Skin epidermis (tissue), 12 donors: ENCODE results near the gene IFT122.

Experiments used
- H3K27ac ChIP-seq, 21 experiments: fragments of 200-600 bp; sonication (generic) in 11 of 21; one replicate each; pipeline ENCODE4 v1.5.0; 2020; ENCODE audit warnings: mild to moderate bottlenecking in 3 of 21, inconsistent platforms in 2 of 21, moderate library complexity in 2 of 21
- H3K4me3 ChIP-seq, 7 experiments: fragments of 200-600 bp; sonication (generic) in 2 of 7; one replicate each; pipeline ENCODE4 v1.5.0; 2020; ENCODE audit warnings: inconsistent platforms in 2 of 7, mild to moderate bottlenecking in 2 of 7, moderate library complexity in 1 of 7

The IFT122 gene

GRCh38 chr3:129525341-129525968 is 85.4 kb downstream of the IFT122 start:
- no peak overlapping the region for H3K4me3 ChIP-seq
- H3K27ac ChIP-seq = peak overlapping the region in 4 of 21 experiments; percentile 4 to 63 (median 34)

- no peak overlapping the region for H3K4me3 ChIP-seq
- peak overlapping the region in 3 of 21 experiments; percentile 26 to 63 (median 43) for H3K27ac ChIP-seq
These were observed 86.3 kb downstream of the IFT122 start for GRCh38 chr3:129526121-129526900.

DNA sequence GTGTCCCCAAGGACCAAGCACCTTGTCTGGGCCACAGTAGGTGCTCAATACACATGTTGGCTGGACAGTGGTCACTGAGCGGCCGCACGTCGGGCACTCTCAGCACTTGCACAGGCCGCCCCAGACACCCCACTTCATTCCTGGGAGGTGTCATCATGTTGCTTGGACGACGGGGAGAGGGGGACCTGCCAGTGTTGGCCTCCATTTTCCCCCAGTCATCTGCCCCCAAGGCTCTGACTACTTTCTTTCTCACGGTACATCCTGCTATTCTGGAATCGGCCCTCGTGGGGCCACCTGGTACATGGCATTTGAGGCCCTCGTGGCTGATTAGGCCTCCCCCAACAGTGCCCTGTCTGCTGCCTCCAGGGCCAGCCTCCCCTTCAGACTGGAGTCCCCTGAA is 87.2 kb downstream of the IFT122 start:
- Histone ChIP-seq H3K27ac (no peak overlapping the region), H3K4me3 (no peak overlapping the region)

DNA sequence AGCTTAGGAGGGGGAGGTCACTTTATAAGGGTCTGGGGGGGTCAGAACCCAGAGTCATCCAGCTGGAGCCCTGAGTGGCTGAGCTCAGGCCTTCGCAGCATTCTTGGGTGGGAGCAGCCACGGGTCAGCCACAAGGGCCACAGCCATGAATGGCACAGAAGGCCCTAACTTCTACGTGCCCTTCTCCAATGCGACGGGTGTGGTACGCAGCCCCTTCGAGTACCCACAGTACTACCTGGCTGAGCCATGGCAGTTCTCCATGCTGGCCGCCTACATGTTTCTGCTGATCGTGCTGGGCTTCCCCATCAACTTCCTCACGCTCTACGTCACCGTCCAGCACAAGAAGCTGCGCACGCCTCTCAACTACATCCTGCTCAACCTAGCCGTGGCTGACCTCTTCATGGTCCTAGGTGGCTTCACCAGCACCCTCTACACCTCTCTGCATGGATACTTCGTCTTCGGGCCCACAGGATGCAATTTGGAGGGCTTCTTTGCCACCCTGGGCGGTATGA is 88.6 kb downstream of the IFT122 start, which contains the start of gene RHO:
TSS of gene RHO (plus strand) at position 51 of the 512 bp plus-strand sequence. CDS start at position 146, 95 bp downstream.
- H3K4me3 ChIP-seq = no peak within 1 kb of the TSS
- H3K27ac ChIP-seq = no peak within 1 kb of the TSS

GRCh38 chr3:129529436-129530210 is 89.6 kb downstream of the IFT122 start:
- Histone ChIP-seq H3K4me3 (no peak overlapping the region), H3K27ac (no peak overlapping the region)

- Histone ChIP-seq H3K4me3 (no peak overlapping the region), H3K27ac (no peak overlapping the region)
These were observed 90.3 kb downstream of the IFT122 start for GRCh38 chr3:129530251-129530791.

DNA sequence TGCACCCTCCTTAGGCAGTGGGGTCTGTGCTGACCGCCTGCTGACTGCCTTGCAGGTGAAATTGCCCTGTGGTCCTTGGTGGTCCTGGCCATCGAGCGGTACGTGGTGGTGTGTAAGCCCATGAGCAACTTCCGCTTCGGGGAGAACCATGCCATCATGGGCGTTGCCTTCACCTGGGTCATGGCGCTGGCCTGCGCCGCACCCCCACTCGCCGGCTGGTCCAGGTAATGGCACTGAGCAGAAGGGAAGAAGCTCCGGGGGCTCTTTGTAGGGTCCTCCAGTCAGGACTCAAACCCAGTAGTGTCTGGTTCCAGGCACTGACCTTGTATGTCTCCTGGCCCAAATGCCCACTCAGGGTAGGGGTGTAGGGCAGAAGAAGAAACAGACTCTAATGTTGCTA is 90.8 kb downstream of the IFT122 start:
- Histone ChIP-seq H3K4me3 (no peak overlapping the region), H3K27ac (no peak overlapping the region)

- H3K27ac ChIP-seq = no peak overlapping the region
- H3K4me3 ChIP-seq = no peak overlapping the region
These were observed 91.7 kb downstream of the IFT122 start for GRCh38 chr3:129531699-129532098.

DNA sequence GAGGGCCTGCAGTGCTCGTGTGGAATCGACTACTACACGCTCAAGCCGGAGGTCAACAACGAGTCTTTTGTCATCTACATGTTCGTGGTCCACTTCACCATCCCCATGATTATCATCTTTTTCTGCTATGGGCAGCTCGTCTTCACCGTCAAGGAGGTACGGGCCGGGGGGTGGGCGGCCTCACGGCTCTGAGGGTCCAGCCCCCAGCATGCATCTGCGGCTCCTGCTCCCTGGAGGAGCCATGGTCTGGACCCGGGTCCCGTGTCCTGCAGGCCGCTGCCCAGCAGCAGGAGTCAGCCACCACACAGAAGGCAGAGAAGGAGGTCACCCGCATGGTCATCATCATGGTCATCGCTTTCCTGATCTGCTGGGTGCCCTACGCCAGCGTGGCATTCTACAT is 92.2 kb downstream of the IFT122 start:
- H3K4me3 ChIP-seq = no peak overlapping the region
- no peak overlapping the region for H3K27ac ChIP-seq

DNA sequence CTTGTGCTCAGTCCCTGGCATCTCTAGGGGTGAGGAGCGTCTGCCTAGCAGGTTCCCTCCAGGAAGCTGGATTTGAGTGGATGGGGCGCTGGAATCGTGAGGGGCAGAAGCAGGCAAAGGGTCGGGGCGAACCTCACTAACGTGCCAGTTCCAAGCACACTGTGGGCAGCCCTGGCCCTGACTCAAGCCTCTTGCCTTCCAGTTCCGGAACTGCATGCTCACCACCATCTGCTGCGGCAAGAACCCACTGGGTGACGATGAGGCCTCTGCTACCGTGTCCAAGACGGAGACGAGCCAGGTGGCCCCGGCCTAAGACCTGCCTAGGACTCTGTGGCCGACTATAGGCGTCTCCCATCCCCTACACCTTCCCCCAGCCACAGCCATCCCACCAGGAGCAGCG is 93.4 kb downstream of the IFT122 start:
- Histone ChIP-seq H3K27ac (no peak overlapping the region), H3K4me3 (no peak overlapping the region)

- no peak overlapping the region for H3K4me3 ChIP-seq
- no peak overlapping the region for H3K27ac ChIP-seq
These were observed 94.5 kb downstream of the IFT122 start for GRCh38 chr3:129534428-129535027.

GRCh38 chr3:129535075-129535474 is 95.1 kb downstream of the IFT122 start:
- no peak overlapping the region for H3K4me3 ChIP-seq
- H3K27ac ChIP-seq = no peak overlapping the region

- H3K27ac ChIP-seq = no peak overlapping the region
- H3K4me3 ChIP-seq = no peak overlapping the region
These were observed 96.3 kb downstream of the IFT122 start for GRCh38 chr3:129536374-129536667.

- Histone ChIP-seq H3K27ac (no peak overlapping the region), H3K4me3 (no peak overlapping the region)
These were observed 96.8 kb downstream of the IFT122 start for GRCh38 chr3:129536804-129537203.

GRCh38 chr3:129539206-129539605 is 99.2 kb downstream of the IFT122 start:
- Histone ChIP-seq H3K27ac (peak overlapping the region in 1 of 21 experiments; percentile 37), H3K4me3 (no peak overlapping the region)

DNA sequence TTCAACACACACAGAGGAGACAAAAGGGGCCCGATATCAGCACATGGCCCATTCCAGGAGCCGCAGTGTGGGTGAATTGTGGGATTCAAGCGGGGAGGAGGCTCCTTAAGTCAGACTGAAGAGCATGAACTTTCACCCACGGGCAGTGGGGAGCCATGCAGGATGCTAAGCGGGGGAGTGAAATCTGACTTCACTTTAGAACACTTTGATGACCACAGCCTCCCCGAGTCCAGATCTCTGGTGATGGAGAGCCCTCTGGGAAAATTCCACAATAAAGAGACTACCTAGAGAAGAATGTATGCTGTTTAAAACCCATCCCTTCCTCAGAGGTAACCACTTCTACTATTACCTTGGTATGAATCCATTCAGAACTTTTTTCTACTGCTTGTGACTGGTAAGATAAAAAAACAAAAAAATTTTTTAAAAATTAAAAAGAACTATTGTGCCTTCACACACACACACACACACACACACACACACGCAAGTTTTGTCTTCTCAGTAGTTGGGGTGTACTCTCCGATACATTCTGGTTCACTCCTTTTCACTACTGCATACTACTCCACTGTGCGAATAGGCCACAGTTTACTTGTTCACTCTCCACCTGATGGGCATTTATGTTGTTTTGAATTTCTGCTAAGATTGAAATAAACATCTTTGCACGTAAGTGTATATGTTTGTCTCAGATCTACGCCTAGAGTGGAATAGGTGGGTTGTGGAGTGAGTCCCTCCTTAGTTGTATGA is 100.9 kb downstream of the IFT122 start:
- H3K4me3 ChIP-seq = no peak overlapping the region

DNA sequence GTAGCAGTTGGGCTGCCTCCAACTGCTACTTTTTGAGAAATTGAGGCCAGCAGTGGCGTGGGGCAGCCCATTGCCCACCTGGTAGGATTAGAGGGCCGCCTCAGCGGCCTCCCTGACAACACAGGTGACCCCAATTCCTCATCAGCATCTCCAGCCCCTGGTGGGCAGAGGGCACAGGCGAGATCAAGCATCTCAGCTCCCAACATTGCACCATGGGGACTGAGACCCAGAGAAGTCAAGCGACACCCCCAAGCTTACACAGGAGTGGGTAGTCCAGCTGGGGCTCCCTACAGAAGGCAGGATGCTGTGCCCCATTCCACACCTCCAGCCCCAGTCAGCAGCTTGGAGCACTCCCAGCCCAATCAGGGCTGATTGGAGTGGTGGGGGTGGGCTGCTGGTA is 102.7 kb downstream of the IFT122 start:
- Histone ChIP-seq H3K27ac (no peak overlapping the region), H3K4me3 (no peak overlapping the region)

More for the DNA sequence above, 100.9 kb downstream of the IFT122 start:
- H3K27ac ChIP-seq = no peak overlapping the region

DNA sequence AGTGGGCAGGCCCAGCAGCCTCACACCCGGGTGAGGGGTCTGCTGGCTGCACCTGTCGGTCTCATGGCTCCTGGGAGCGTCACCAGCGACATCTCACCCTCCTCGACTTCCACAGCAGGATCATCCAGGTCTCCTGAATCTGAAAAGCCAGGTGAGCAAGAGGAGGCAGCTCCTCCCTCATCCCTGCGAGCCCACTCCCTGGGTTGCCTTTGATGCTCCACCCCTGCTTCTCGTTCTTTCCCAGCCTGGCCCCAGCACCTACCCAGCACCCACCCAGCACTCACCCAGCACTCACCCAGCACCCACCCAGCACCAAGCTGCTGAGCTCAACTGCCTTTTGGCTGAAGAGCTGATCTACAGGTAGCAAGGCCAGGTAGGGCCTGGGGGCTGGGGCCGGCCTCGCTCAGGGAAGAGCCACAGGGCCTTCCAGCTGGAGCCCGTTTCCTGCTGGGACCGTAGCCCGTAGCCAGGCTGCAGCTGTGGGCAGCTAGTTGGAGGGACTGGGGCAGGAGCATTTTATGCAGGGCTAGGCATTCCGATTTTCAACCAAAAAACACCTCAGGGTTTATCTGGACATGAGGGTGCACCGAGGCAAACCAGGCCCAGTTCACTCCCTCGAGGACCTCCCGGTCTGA is 103.2 kb downstream of the IFT122 start, which contains the start of gene H1-8:
TSS of gene H1-8 (plus strand) at position 20 of the 635 bp plus-strand sequence. CDS start at position 64, 44 bp downstream.
- H3K27ac ChIP-seq = no peak within 1 kb of the TSS
- no peak within 1 kb of the TSS for H3K4me3 ChIP-seq

DNA sequence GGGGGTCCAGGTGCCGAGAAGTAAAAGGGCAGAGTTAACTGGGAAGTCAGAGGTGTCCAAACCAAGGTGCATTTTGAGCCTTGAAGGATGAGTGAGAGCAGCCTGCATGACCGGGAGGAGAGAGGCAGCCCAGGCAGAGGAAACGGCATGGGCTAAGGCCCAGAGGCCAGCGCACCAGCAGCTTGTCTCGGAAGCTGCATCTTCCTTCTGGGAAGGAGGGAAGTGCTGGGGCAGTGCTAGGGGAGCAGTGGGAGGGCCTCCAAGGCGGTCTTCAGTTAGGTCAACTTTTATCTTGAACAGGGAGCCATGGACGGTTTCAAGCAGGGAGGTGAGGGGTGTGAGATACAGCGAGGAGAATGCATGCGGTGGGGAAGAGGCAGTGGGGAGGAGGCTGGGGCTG is 104.0 kb downstream of the IFT122 start:
- H3K27ac ChIP-seq = no peak overlapping the region
- H3K4me3 ChIP-seq = no peak overlapping the region
